HG03432 (cell line): ENCODE data around the gene ZNF407.

Experiments used
- ATAC-seq: cut with Tn5 transposase; IDR thresholded peaks from one replicate; pipeline ENCODE4 v1.9.1; 2021; ENCODE audit warnings: mild to moderate bottlenecking, moderate library complexity; ENCODE audit not compliant: unreplicated experiment

The ZNF407 gene

DNA sequence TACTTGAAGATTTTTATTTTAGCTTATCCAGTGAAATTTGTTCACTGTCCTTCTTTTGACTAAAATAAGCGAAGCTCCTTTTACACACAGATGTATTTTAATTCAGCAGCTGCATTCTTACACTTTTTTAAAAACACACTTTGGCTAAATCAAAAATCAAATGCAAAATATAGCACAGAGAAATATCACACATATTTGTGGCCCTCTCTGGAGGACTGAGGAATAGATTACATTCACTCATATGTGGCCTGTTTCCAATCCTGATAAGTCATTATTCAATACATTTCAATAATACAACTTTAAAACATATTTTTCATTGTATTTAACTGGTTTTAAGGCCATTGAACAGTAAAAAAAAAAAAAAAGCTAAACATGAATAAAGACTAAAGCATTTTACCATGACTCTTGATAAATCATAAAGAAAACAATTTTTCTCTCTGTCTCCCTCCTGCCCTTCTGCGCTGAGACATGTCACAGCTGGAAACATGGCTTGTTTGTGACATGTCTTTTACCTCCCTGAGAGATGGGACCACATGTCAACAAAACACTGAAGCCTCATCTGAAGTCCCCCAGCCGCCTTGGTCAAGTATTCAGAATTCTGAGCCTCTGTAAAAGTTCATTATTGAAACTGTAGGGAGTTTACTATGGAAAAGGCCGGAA, 221.0 kb downstream of the ZNF407 start:
- no peak for ATAC-seq

GRCh38 chr18:74819433-74820059, 221.9 kb downstream of the ZNF407 start:
- peak; percentile 90 for ATAC-seq

- no peak for ATAC-seq
These were observed 222.6 kb downstream of the ZNF407 start for GRCh38 chr18:74820160-74820780.

- peak; percentile 54 for ATAC-seq
These were observed 227.8 kb downstream of the ZNF407 start for GRCh38 chr18:74825460-74825859.

DNA sequence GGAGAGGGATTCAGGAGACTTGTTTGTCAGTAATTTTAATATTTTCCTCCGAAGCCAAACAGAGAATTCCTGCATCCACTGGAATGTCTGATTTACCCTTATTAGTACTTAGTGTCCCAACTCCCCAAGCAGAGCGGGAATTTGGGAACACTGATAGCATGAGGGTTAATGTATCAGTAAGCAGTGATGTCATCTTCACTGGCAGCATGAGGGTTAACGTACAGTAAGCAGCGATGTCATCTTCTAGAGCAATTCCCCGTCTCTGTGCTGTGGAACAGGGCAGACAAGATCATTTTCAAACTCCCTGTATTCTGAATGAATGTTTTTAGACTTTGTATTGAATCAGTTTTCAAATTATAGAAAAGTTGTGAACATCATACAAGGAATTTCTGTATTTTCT, 228.9 kb downstream of the ZNF407 start:
- ATAC-seq: no peak

DNA sequence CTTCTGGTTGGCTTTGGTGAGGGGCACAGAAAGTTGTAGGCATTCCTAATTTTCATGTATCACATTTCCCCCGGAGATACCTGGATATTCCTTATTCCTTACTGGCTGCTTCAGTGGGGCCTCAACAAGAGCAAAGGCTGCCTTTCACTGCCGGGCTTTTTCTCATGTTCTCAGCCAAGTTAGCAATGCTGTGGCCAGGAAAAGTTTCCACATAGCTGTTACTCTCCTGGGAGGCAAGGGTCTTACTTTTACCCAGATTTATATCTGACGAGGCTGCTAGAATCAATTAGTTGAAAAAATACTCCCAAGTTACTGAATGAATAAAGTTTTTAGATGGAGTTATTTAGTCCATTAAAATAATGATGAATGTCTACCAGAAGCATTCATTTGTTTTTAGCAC, 230.5 kb downstream of the ZNF407 start:
- ATAC-seq: no peak

- ATAC-seq: no peak
These were observed 234.0 kb downstream of the ZNF407 start for GRCh38 chr18:74831571-74832250.

GRCh38 chr18:74832381-74832780, 234.7 kb downstream of the ZNF407 start:
- ATAC-seq: no peak

GRCh38 chr18:74832999-74833398, 235.3 kb downstream of the ZNF407 start:
- ATAC-seq: no peak

GRCh38 chr18:74834424-74835309, 237.0 kb downstream of the ZNF407 start:
- ATAC-seq: no peak

GRCh38 chr18:74836296-74837139, 238.8 kb downstream of the ZNF407 start:
- ATAC-seq: no peak

DNA sequence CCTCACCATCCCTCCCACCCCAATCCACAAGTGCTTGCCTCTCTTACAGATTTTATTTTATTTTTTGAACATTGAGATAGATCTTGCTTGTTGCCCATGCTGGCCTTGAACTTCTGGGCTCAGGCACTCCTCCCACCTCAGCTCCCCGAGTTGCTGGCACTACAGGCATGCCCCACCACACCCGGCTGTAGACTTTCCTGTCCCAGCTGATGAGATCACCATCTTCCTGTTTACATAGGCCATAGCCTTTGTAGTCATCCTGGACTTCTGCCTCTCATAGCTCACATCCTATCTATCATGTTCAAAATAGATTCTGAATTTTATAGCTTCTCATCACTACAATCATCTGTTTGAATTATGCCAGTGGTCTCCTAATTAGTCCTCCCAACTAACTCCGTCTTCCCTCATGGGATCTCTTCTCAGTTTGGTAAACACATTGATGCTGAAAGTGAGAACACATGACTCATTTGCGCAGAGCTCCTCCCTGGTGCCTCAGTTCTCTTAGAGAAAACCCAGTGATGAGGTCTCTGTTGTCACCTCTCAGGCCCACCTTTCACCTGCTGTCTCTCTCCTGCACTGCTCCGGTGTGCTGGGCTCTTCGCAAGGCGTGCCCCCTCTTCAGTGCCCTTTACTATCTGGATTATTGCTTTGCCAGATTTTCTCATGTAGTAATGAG, 243.0 kb downstream of the ZNF407 start:
- ATAC-seq: no peak

- ATAC-seq: no peak
These were observed 243.6 kb downstream of the ZNF407 start for GRCh38 chr18:74841248-74841647.

DNA sequence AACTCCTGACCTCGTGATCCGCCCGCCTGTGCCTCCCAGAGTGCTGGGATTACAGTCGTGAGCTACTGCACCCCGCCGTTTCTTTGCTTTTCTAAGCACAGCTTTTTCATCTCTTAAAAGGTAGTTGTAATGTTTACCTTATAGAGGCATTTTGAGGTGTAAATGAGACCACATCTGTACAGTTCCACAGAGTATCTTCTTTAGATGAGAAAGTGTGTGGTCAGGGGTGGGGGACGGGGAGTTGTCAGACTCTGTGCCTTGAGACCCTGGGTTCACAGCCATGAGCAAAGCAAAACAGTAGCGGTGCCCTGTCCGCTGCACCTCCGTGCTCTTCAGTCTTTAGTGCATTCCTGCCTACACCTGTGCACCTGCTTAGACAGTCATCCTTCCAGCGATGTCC, 251.6 kb downstream of the ZNF407 start:
- ATAC-seq: no peak

- ATAC-seq: no peak
These were observed 258.8 kb downstream of the ZNF407 start for GRCh38 chr18:74856434-74856833.

DNA sequence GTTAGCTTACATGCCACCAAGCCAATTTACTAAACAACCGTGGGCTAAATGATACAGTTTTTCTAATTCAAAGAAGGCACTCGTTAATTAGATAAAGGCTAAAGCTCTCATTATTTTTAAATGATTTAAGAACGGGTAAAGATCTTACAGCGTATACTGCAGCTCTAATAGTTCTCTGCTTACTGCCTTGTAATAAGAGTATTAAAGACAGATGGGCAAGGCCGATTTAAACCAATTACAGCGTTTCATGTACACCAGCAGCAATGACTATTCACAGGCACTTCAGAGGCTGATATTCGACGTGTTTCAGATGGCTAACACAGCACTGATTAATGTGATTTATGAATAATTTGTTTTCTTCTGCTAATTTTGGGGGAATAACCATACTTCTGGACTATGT, 259.3 kb downstream of the ZNF407 start:
- no peak for ATAC-seq

GRCh38 chr18:74857901-74858300, 260.2 kb downstream of the ZNF407 start:
- ATAC-seq: no peak

DNA sequence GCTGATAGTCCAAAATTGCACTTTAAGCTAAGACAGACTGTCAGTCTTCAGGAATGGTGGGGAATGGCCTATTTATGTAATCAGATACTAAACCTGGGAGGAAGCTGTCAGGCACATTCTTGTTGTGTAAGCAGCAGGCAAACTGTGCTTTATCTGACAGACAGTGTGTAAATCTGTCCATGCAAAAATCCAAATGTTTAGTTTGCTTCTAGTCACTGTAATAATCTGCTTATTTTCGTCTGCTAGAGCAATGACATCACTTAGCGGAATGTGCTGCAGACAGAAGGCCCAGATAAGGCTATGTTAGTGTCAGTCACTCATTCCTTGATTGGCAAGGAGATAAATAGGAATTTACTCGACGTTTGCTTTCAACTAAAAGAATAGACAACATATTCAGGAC, 263.5 kb downstream of the ZNF407 start:
- ATAC-seq: no peak

- ATAC-seq: no peak
These were observed 264.4 kb downstream of the ZNF407 start for GRCh38 chr18:74862094-74862493.
